GM12878 (cell line): ENCODE results near the gene SLC47A2. TPM values are rescaled to one million over a fixed set of nuclear protein-coding genes. Genes with fewer than 3 reads are reported as not detected.

Source experiments
- ATAC-seq: fragments of 200-7000 bp; cut with Tn5 transposase; 3 replicates; pipeline ENCODE4 v1.9.1; 2020; ENCODE audit warnings: mild to moderate bottlenecking, moderate library complexity
- BruUV-seq: library from RNA; stranded (reverse); fragments of 400-500 nt; replicated peaks from 2 replicates; lab custom pipeline; 2021; lab: Mats Ljungman, UMichigan
- CTCF ChIA-PET: fragments of 300-600 bp; sonication (Branson Sonifier 250); formaldehyde crosslinking; extraction: SDS; loops from one replicate; lab custom pipeline; 2021; ENCODE audit warnings: inconsistent platforms; lab: Yijun Ruan, JAX
- POLR2A ChIA-PET: fragments of 350-600 bp; formaldehyde crosslinking; extraction: SDS; loops from one replicate; lab custom pipeline; 2021; ENCODE audit warnings: inconsistent platforms; lab: Charles Lee
- RAD21 ChIA-PET: fragments of 300-600 bp; sonication (Branson Sonifier 250); formaldehyde crosslinking; loops from one replicate; lab custom pipeline; 2023; ENCODE audit warnings: antibody characterized with exemption; ENCODE audit not compliant: unreplicated experiment; lab: Charles Lee
- SMC1A ChIA-PET: fragments of 300-600 bp; sonication (Branson Sonifier 250); formaldehyde crosslinking; loops from one replicate; lab custom pipeline; 2023; ENCODE audit not compliant: unreplicated experiment, uncharacterized antibody; lab: Charles Lee
- DNase-seq: peaks from one replicate; pipeline ENCODE4 v3.0.0-alpha.2; 2011; ENCODE audit warnings: low read depth, low spot score
- FAIRE-seq: peaks from 3 replicates; lab custom pipeline; 2011; peaks lifted over from hg19 to GRCh38; lab: Jason Lieb, UNC
- H2AFZ ChIP-seq: 2 replicates; pipeline ENCODE4 v1.6.0; 2011; ENCODE audit warnings: low read depth, low read length, control low read depth; ENCODE audit not compliant: control insufficient read depth
- H3K27ac ChIP-seq: 2 replicates; pipeline ENCODE4 v1.5.1; 2011; ENCODE audit warnings: control low read depth; ENCODE audit not compliant: control insufficient read depth, insufficient read depth
- H3K27me3 ChIP-seq, 2 experiments: replicated peaks in 1 of 2; 2 replicates each; pipeline versions ENCODE4 v1.6.0 to v1.6.1; 2011; ENCODE audit warnings: low read length in 1 of 2; ENCODE audit not compliant: control insufficient read depth in 2 of 2, insufficient read depth in 2 of 2
- H3K36me3 ChIP-seq, 2 experiments: 2 replicates each; pipeline ENCODE4 v1.5.1; 2011; ENCODE audit warnings: low read length in 1 of 2; ENCODE audit not compliant: control insufficient read depth in 2 of 2, insufficient read depth in 2 of 2
- H3K4me1 ChIP-seq: 2 replicates; pipeline ENCODE4 v1.6.1; 2011; ENCODE audit warnings: mild to moderate bottlenecking, low read length, moderate library complexity, mixed read lengths; ENCODE audit not compliant: control insufficient read depth, insufficient read depth
- H3K4me2 ChIP-seq: 2 replicates; pipeline ENCODE4 v1.6.0; 2011; ENCODE audit warnings: control low read depth; ENCODE audit not compliant: control insufficient read depth, insufficient read depth
- H3K4me3 ChIP-seq: fragments of 200-600 bp; sonication (generic); 2 replicates; pipeline ENCODE4 v1.5.1; 2016
- H3K79me2 ChIP-seq: 2 replicates; pipeline ENCODE4 v1.6.0; 2011; ENCODE audit warnings: low read length; ENCODE audit not compliant: control insufficient read depth, insufficient read depth
- H3K9ac ChIP-seq: 2 replicates; pipeline ENCODE4 v1.8.0; 2011; ENCODE audit warnings: low read length, control low read depth, mixed read lengths; ENCODE audit not compliant: control insufficient read depth, insufficient read depth
- H3K9me3 ChIP-seq: replicated peaks from 3 replicates; pipeline ENCODE4 v1.5.1; 2011; ENCODE audit warnings: mild to moderate bottlenecking, low read length; ENCODE audit not compliant: control insufficient read depth, insufficient read depth
- H4K20me1 ChIP-seq: 2 replicates; pipeline ENCODE4 v1.6.0; 2011; ENCODE audit not compliant: control insufficient read depth, insufficient read depth
- BCLAF1 ChIP-seq: fragments of 450-650 bp; IDR thresholded peaks from 2 replicates; pipeline ENCODE4 v1.6.1; 2017; ENCODE audit warnings: antibody characterized with exemption, mild to moderate bottlenecking, moderate library complexity
- CREB1 ChIP-seq: IDR thresholded peaks from 2 replicates; pipeline ENCODE4 v1.6.1; 2012; ENCODE audit warnings: low read depth, mild to moderate bottlenecking, inconsistent platforms
- FOXK2 ChIP-seq: fragments of 450-650 bp; IDR thresholded peaks from 2 replicates; pipeline ENCODE4 v1.6.1; 2017; ENCODE audit warnings: mild to moderate bottlenecking, moderate library complexity
- IKZF1 ChIP-seq: fragments of 450-650 bp; conservative IDR thresholded peaks from 2 replicates; pipeline ENCODE4 v1.6.1; 2017; ENCODE audit warnings: antibody characterized with exemption, mild to moderate bottlenecking
- LARP7 ChIP-seq: fragments of 450-650 bp; IDR thresholded peaks from 2 replicates; pipeline ENCODE4 v1.6.1; 2017; ENCODE audit warnings: mild to moderate bottlenecking
- NFYA ChIP-seq: IDR thresholded peaks from 2 replicates; pipeline ENCODE4 v1.6.1; 2011; ENCODE audit warnings: low read depth, mild to moderate bottlenecking, low read length, improper control_type of control experiment, borderline replicate concordance
- NFYB ChIP-seq: IDR thresholded peaks from 2 replicates; pipeline ENCODE4 v1.6.1; 2011; ENCODE audit warnings: low read depth, mild to moderate bottlenecking, low read length, improper control_type of control experiment, moderate library complexity; ENCODE audit not compliant: insufficient read depth
- NR2F1 ChIP-seq: fragments of 450-650 bp; conservative IDR thresholded peaks from 2 replicates; pipeline ENCODE4 v1.6.1; 2017; ENCODE audit warnings: mild to moderate bottlenecking
- RAD21 ChIP-seq: IDR thresholded peaks from 2 replicates; pipeline ENCODE4 v1.6.1; 2011; ENCODE audit warnings: mild to moderate bottlenecking, low read depth, low read length, moderate library complexity; ENCODE audit not compliant: insufficient read depth
- RFX5 ChIP-seq: IDR thresholded peaks from 2 replicates; pipeline ENCODE4 v1.6.1; 2011; ENCODE audit warnings: low read depth, low read length, improper control_type of control experiment
- SIX5 ChIP-seq: IDR thresholded peaks from 2 replicates; pipeline ENCODE4 v1.6.1; 2011; ENCODE audit warnings: mild to moderate bottlenecking, low read depth, low read length, moderate library complexity; ENCODE audit not compliant: severe bottlenecking
- SPI1 ChIP-seq: IDR thresholded peaks from 2 replicates; pipeline ENCODE4 v1.6.1; 2011; ENCODE audit warnings: low read depth, mild to moderate bottlenecking, low read length, moderate library complexity, borderline replicate concordance; ENCODE audit not compliant: insufficient read depth
- STAT3 ChIP-seq: IDR thresholded peaks from 2 replicates; pipeline ENCODE4 v1.6.1; 2011; ENCODE audit warnings: low read depth, low read length, improper control_type of control experiment
- YBX1 ChIP-seq: fragments of 450-650 bp; IDR thresholded peaks from 2 replicates; pipeline ENCODE4 v1.6.1; 2016; ENCODE audit warnings: antibody characterized with exemption
- WGBS: methylation state at CpG from one replicate; pipeline ENCODE4 v1.1.6; 2016; ENCODE audit warnings: low lambda C conversion rate; ENCODE audit not compliant: insufficient replicate concordance, insufficient coverage; ENCODE audit errors: missing lambda C conversion rate; 5-methylcytosine and 5-hydroxymethylcytosine counted together
- in situ Hi-C: fragments of 300-500 bp; cut with MboI; formaldehyde crosslinking; loops from 9 replicates; pipeline ENCODE4 v1.14.3; 2018; ENCODE audit warnings: mixed read lengths
- intact Hi-C: fragments of 100-400 bp; cut with micrococcal nuclease; formaldehyde crosslinking; loops from one replicate; pipeline ENCODE4 v1.14.2; 2022; ENCODE audit not compliant: unreplicated experiment
- polyA plus RNA-seq, 11 experiments: library from polyadenylated mRNA; depleted of rRNA in 4 of 11; unstranded in 6 of 11; stranded (reverse) in 5 of 11; fragments of >200 nt; fragmentation: Nextera tagmentation in 4 of 11; fragmentation: Illumina TruSeq in 1 of 11; extraction: Ambion mirVana in 4 of 11; extraction: Trizol in 1 of 11; gene quantifications; 1 replicate in 1 of 11; 2 replicates in 10 of 11; pipeline versions ENCODE4 v1.2.1 to v1.2.3, GENCODE V29; 2011 to 2016; ENCODE audit warnings: inconsistent platforms in 2 of 11, missing spikeins in 2 of 11, low read depth in 1 of 11
- total RNA-seq, 4 experiments: library from RNA; depleted of rRNA in 3 of 4; stranded (reverse); fragments of >200 nt in 3 of 4; fragmentation: Illumina TruSeq in 1 of 4; extraction: Trizol in 1 of 4; gene quantifications; 2 replicates each; pipeline versions ENCODE4 v1.2.1 to v1.2.3, GENCODE V29; 2013 to 2021
- TF ChIP-seq, protein P1 (sequence below): IDR thresholded peaks from 2 replicates; pipeline ENCODE4 v1.6.1; 2012; ENCODE audit warnings: low read length, inconsistent platforms

SLC47A2 gene
- total and polyA plus RNA-seq, 10 of the 15 experiments (the other 5 are each of a cell fraction or from before 2014, with no cell fraction given), result not detected

DNA sequence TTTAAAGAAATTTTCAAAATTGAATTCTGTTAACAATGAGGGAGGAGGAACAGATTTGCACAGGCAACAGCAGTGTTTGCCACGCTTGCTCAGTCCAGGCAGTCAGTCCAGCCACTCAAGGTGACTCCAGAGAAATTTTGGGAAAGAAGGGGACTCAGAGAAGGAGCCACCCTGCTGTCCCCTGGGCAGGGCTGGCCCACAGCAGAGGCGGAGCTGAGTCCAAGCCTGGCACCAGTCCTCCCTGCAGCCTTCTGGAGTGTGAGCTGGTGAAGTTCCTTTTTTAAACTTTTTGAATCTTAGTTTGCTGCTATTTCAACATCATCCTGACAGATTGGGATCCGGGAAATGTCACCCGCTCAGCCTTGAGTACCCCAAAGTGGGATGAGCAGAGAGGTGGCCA lies 14.5 kb upstream of the SLC47A2 start:
- POLR2A ChIA-PET, result no interaction called here
- Histone ChIP-seq H3K4me1 (no peaks in the 10 kb centered on the region), H3K9ac (no peak overlapping the region)

More for the DNA sequence above, 14.5 kb upstream of the SLC47A2 start:
- no peaks in the 10 kb centered on the region for H4K20me1 ChIP-seq
- no peak for TF ChIP-seq LARP7
- TF ChIP-seq RFX5, result no peak
- no peak for TF ChIP-seq SIX5
- TF ChIP-seq NFYA, result no peak
- TF ChIP-seq SPI1, result no peak
- no peak for TF ChIP-seq NFYB
- TF ChIP-seq NR2F1, result no peak
- no peak for TF ChIP-seq YBX1
- TF ChIP-seq, protein P1, sequence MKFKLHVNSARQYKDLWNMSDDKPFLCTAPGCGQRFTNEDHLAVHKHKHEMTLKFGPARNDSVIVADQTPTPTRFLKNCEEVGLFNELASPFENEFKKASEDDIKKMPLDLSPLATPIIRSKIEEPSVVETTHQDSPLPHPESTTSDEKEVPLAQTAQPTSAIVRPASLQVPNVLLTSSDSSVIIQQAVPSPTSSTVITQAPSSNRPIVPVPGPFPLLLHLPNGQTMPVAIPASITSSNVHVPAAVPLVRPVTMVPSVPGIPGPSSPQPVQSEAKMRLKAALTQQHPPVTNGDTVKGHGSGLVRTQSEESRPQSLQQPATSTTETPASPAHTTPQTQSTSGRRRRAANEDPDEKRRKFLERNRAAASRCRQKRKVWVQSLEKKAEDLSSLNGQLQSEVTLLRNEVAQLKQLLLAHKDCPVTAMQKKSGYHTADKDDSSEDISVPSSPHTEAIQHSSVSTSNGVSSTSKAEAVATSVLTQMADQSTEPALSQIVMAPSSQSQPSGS, result no peak
- no peak for TF ChIP-seq CREB1
- no peak for TF ChIP-seq STAT3
- TF ChIP-seq FOXK2, result no peak
- TF ChIP-seq IKZF1, result no peak
- TF ChIP-seq RAD21, result no peak
- no peak for TF ChIP-seq BCLAF1
- RAD21 ChIA-PET, result no interaction called here
- FAIRE-seq (no peak), ATAC-seq (no peak), DNase-seq (no peak)
- no peak overlapping the region for H3K4me2 ChIP-seq
- SMC1A ChIA-PET, result no interaction called here
- H3K4me3 ChIP-seq, result no peak overlapping the region
- H3K79me2 ChIP-seq, result no peaks in the 10 kb centered on the region
- no peak overlapping the region for H3K27ac ChIP-seq
- 21% methylated on average over 4 of the region's 4 CpGs for WGBS
- no peaks in the 10 kb centered on the region for H3K36me3 ChIP-seq
- H3K9me3 ChIP-seq, result no peaks in the 10 kb centered on the region
- BruUV-seq, result no TSS peak
- in situ Hi-C loops, result no loop called here
- CTCF ChIA-PET, result no interaction called here
- no peak overlapping the region for H2AFZ ChIP-seq
- intact Hi-C loops, result no loop called here
- no peaks in the 10 kb centered on the region for H3K27me3 ChIP-seq
